GM12892 (cell line): ENCODE measurements around the gene MAP3K5.

Experiments
- POLR2A ChIP-seq: IDR thresholded peaks from 2 replicates; pipeline ENCODE4 v1.6.1; 2011; ENCODE audit warnings: low read depth, low read length, control low read depth
- POLR2AphosphoS5 ChIP-seq: IDR thresholded peaks from 2 replicates; pipeline ENCODE4 v1.6.1; 2011; ENCODE audit warnings: low read depth, low read length, control low read depth

DNA sequence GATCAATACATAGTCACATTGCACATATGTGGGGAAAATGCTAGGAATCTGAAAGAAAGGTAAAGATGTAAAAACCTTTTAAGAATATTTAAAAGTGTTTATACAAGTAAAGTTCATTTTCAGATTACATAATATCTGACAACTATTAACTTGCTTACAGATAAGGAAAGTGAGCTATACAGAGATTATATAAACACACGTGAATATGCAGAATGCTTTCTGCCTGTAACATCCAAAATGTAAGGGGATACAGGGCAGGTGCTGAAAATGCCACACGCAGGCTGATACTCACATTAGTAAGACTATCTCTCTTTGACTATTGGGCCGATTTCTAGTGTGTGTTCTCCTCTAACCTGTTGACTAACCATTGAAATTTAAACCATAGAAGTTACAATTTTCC, 224.1 kb downstream of the MAP3K5 start:
- TF ChIP-seq POLR2A (no peak), POLR2AphosphoS5 (no peak)
